Body of pancreas (tissue), 4 donors: Measurements from ENCODE around the gene ANKZF1. TPM values are rescaled to one million over a fixed set of nuclear protein-coding genes. Genes with fewer than 3 reads are reported as not detected.

Experiments
- ATAC-seq: fragments of 150-250 bp; one replicate; pipeline ENCODE4 v1.9.1; 2016
- DNase-seq, 4 donors: peaks; one replicate each; pipeline ENCODE4 v3.0.0-alpha.2; 2019
- H3K27ac ChIP-seq, 4 donors: fragments of 200-600 bp; sonication (generic); 1 replicate in 3 of 4; 2 replicates in 1 of 4; pipeline versions ENCODE4 v1.5.1 to v1.6.1; 2016 to 2019; ENCODE audit warnings: mild to moderate bottlenecking in 1 of 4, mixed read lengths in 1 of 4, moderate library complexity in 1 of 4
- H3K27me3 ChIP-seq, 2 donors: fragments of 200-600 bp; sonication (generic); one replicate each; pipeline ENCODE4 v1.6.0; 2016; ENCODE audit warnings: mild to moderate bottlenecking in 1 of 2
- H3K36me3 ChIP-seq, 2 donors: fragments of 200-600 bp; sonication (generic); replicated peaks in 1 of 2; 2 replicates each; pipeline ENCODE4 v1.5.1; 2016; ENCODE audit warnings: low read depth in 2 of 2; ENCODE audit not compliant: insufficient read depth in 1 of 2
- H3K4me1 ChIP-seq: fragments of 200-600 bp; sonication (generic); one replicate; pipeline ENCODE4 v1.6.0; 2016
- H3K4me3 ChIP-seq, 2 donors: fragments of 200-600 bp; sonication (generic); 1 replicate in 1 of 2; 2 replicates in 1 of 2; pipeline ENCODE4 v1.5.1; 2016 to 2019
- H3K9me3 ChIP-seq, 3 donors: fragments of 200-600 bp; sonication (generic); 1 replicate in 2 of 3; 2 replicates in 1 of 3; pipeline ENCODE4 v1.5.1; 2016
- CTCF ChIP-seq, 7 experiments: fragments of 450-650 bp in 4 of 7; fragments of 200-600 bp in 3 of 7; sonication (generic) in 3 of 7; IDR thresholded peaks; one replicate each; pipeline ENCODE4 v1.5.1; 2016 to 2019; ENCODE audit warnings: antibody characterized with exemption in 7 of 7
- POLR2A ChIP-seq, 3 donors: fragments of 450-650 bp; IDR thresholded peaks; one replicate each; pipeline ENCODE4 v1.6.1; 2016; ENCODE audit warnings: antibody characterized with exemption in 3 of 3, mild to moderate bottlenecking in 2 of 3
- WGBS, 2 donors: methylation state at CpG; one replicate each; pipeline ENCODE4 v1.1.5; 2017; 5-methylcytosine and 5-hydroxymethylcytosine counted together
- intact Hi-C: fragments of 100-400 bp; cut with DNase I; formaldehyde crosslinking; loops from one replicate; pipeline ENCODE4 v1.15.1; 2023
- total RNA-seq, 2 donors: library from RNA; depleted of rRNA; stranded (reverse); fragments of >200 nt; gene quantifications; one replicate each; pipeline ENCODE4 v1.1.0, GENCODE V29; 2016

ANKZF1 gene
- total RNA-seq, 2 donors from 2014 or later: 67.5 to 95.3 TPM

GRCh38 chr2:219183151-219183772 is 46.3 kb upstream of the ANKZF1 start:
- H3K4me1 ChIP-seq: peaks cover 15% of the 10 kb centered on the region
- WGBS, 2 donors: 85 to 88% methylated on average over 6 of the region's 6 CpGs
- H3K36me3 ChIP-seq: peaks cover 0 to 21% of the 10 kb centered on the region in 2 donors
- no peak for TF ChIP-seq POLR2A (IDR thresholded peaks at IDR 0.05)
- no peak for TF ChIP-seq CTCF (IDR thresholded peaks at IDR 0.05)
- DNase-seq: peak in 1 of 4 donors; percentile 6
- H3K27me3 ChIP-seq: no peaks in the 10 kb centered on the region
- no peak overlapping the region for H3K27ac ChIP-seq
- intact Hi-C loops: no loop called here
- no peak for ATAC-seq
- H3K9me3 ChIP-seq: no peaks in the 10 kb centered on the region
- H3K4me3 ChIP-seq: no peak overlapping the region

- TF ChIP-seq CTCF (IDR thresholded peaks at IDR 0.05) (no peak), POLR2A (IDR thresholded peaks at IDR 0.05) (no peak)
- Histone ChIP-seq H3K4me3 (no peak overlapping the region), H3K27ac (no peak overlapping the region), H3K27me3 (no peaks in the 10 kb centered on the region), H3K9me3 (no peaks in the 10 kb centered on the region), H3K4me1 (peaks cover 9% of the 10 kb centered on the region), H3K36me3 (peaks cover 0 to 21% of the 10 kb centered on the region in 2 donors)
- 100% methylated on average over 2 of the region's 2 CpGs for WGBS, 2 donors
- intact Hi-C loops: no loop called here
- DNase-seq (peak in 1 of 4 donors; percentile 1), ATAC-seq (no peak)
Measured at GRCh38 chr2:219184121-219184520, 45.5 kb upstream of the ANKZF1 start.

GRCh38 chr2:219186754-219187456 is 42.7 kb upstream of the ANKZF1 start:
- intact Hi-C loops: no loop called here
- no peak for ATAC-seq

GRCh38 chr2:219197388-219197787 is 32.2 kb upstream of the ANKZF1 start:
- H3K4me3 ChIP-seq: no peak overlapping the region
- intact Hi-C loops: no loop called here
- peaks cover 7% of the 10 kb centered on the region for H3K4me1 ChIP-seq
- DNase-seq (no peak), ATAC-seq (no peak)
- 100% methylated on average over 1 of the region's 1 CpG; no CpG with 5 or more reads in 1 of the 2 donors for WGBS, 2 donors
- H3K36me3 ChIP-seq: no peaks in the 10 kb centered on the region
- H3K27ac ChIP-seq: no peak overlapping the region
- TF ChIP-seq POLR2A (IDR thresholded peaks at IDR 0.05) (no peak), CTCF (IDR thresholded peaks at IDR 0.05) (no peak)
- no peaks in the 10 kb centered on the region for H3K9me3 ChIP-seq
- no peaks in the 10 kb centered on the region for H3K27me3 ChIP-seq

More at GRCh38 chr2:219186754-219187456, 42.7 kb upstream of the ANKZF1 start:
- no peak overlapping the region for H3K4me3 ChIP-seq
- no peaks in the 10 kb centered on the region for H3K4me1 ChIP-seq
- no peaks in the 10 kb centered on the region for H3K27me3 ChIP-seq
- WGBS, 2 donors: 88 to 93% methylated on average over 7 of the region's 7 CpGs
- H3K9me3 ChIP-seq: no peaks in the 10 kb centered on the region
- peaks cover 0 to 10% of the 10 kb centered on the region in 2 donors for H3K36me3 ChIP-seq
- no peak overlapping the region for H3K27ac ChIP-seq
- TF ChIP-seq POLR2A (IDR thresholded peaks at IDR 0.05) (no peak), CTCF (IDR thresholded peaks at IDR 0.05) (no peak)
- DNase-seq: peak in 1 of 4 donors; percentile 3
